ENCODE data around the gene EYS. TPM values are rescaled to one million over a fixed set of nuclear protein-coding genes. Genes with fewer than 3 reads are reported as not detected.

The EYS gene
- total and polyA plus RNA-seq, 9 of the 15 experiments (the other 6 are each of a cell fraction or from before 2014, with no cell fraction given): 0.03 to 0.36 (median 0.10) TPM; not detected in 2

GRCh38 chr6:63897952-63898351 is 1809.1 kb downstream of the EYS start:
- no peak overlapping the region for H2AFZ ChIP-seq (ENCODE audit: low read depth, low read length)
- no peak for TF ChIP-seq ZNF431 (CRISPR knock-in tag; IDR thresholded peaks at IDR 0.05)
- TF ChIP-seq U2AF2 (optimal IDR thresholded peaks at IDR 0.05; ENCODE audit: low read depth, low read length): no peak
- TF ChIP-seq POLR2H (tag; IDR thresholded peaks at IDR 0.05; ENCODE audit: low read depth): no peak
- TF ChIP-seq ZNF232 (CRISPR knock-in tag; IDR thresholded peaks at IDR 0.05): no peak
- no peak overlapping the region for H3K27ac ChIP-seq (ENCODE audit: extremely low read depth, low read depth, low read length)
- intact Hi-C loops (cut with micrococcal nuclease): no loop called here
- no peaks in the 10 kb centered on the region for H3K4me1 ChIP-seq (replicated peaks in 1 of 2; ENCODE audit: control insufficient read depth in 2 of 2, insufficient read depth in 2 of 2, low read length in 2 of 2)
- in situ Hi-C loops (cut with MboI): no loop called here
- no peak for ATAC-seq
- no TSS peak for BruUV-seq (replicated peaks)
- no peak overlapping the region for H3K4me3 ChIP-seq
- no peaks in the 10 kb centered on the region for H3K79me2 ChIP-seq (ENCODE audit: control insufficient read depth, insufficient read depth, low read length)
- H3K9me3 ChIP-seq (replicated peaks; ENCODE audit: control insufficient read depth, insufficient read depth, low read depth, low read length): no peaks in the 10 kb centered on the region
- FAIRE-seq: no peak
- no peaks in the 10 kb centered on the region for H4K20me1 ChIP-seq (replicated peaks; ENCODE audit: control insufficient read depth, insufficient read depth, low read length)
- H3K4me2 ChIP-seq (ENCODE audit: insufficient read depth, low read length): no peak overlapping the region
- H3K9ac ChIP-seq (ENCODE audit: insufficient read depth in 1 of 2, low read depth in 2 of 2, low read length in 2 of 2): no peak overlapping the region
- no peaks in the 10 kb centered on the region for H3K27me3 ChIP-seq (ENCODE audit: control insufficient read depth in 2 of 2, insufficient read depth in 2 of 2, low read length in 2 of 2)
- ChIA-PET POLR2A (no interaction called here), CTCF (ENCODE audit: low intra/inter-chr PET ratio) (no interaction called here)
- no peak for DNase-seq (ENCODE audit: extremely low read depth in 1 of 4, low spot score in 3 of 4)
- H3K9me1 ChIP-seq (ENCODE audit: control insufficient read depth, insufficient read depth, low read length): no peaks in the 10 kb centered on the region
- H3K36me3 ChIP-seq (ENCODE audit: control insufficient read depth, insufficient read depth, low read length): no peaks in the 10 kb centered on the region
- WGBS (ENCODE audit: insufficient coverage, low coverage, missing lambda C conversion rate): 0% methylated on average over 10 of the region's 10 CpGs

GRCh38 chr6:63897459-63897858 is 1809.6 kb downstream of the EYS start:
- H3K4me3 ChIP-seq: no peak overlapping the region
- ATAC-seq (no peak), DNase-seq (ENCODE audit: extremely low read depth in 1 of 4, low spot score in 3 of 4) (no peak), FAIRE-seq (no peak)
- no peak for TF ChIP-seq PHF20 (IDR thresholded peaks at IDR 0.05; ENCODE audit: partially characterized antibody)
- no peak for TF ChIP-seq NCOA6 (IDR thresholded peaks at IDR 0.05)
- TF ChIP-seq ZNF707 (CRISPR knock-in tag; conservative IDR thresholded peaks at IDR 0.05): no peak
- TF ChIP-seq ZNF41 (CRISPR knock-in tag; conservative IDR thresholded peaks at IDR 0.05): no peak
- TF ChIP-seq NFATC3 (IDR thresholded peaks at IDR 0.05): no peak
- TF ChIP-seq CREB5 (CRISPR knock-in tag; IDR thresholded peaks at IDR 0.05): no peak
- in situ Hi-C loops (cut with MboI): no loop called here
- no peak overlapping the region for H2AFZ ChIP-seq (ENCODE audit: low read depth, low read length)
- H3K9ac ChIP-seq (ENCODE audit: insufficient read depth in 1 of 2, low read depth in 2 of 2, low read length in 2 of 2): no peak overlapping the region
- H3K79me2 ChIP-seq (ENCODE audit: control insufficient read depth, insufficient read depth, low read length): no peaks in the 10 kb centered on the region
- ChIA-PET CTCF (ENCODE audit: low intra/inter-chr PET ratio) (no interaction called here), POLR2A (no interaction called here)
- H3K27ac ChIP-seq (ENCODE audit: extremely low read depth, low read depth, low read length): no peak overlapping the region
- no peaks in the 10 kb centered on the region for H3K36me3 ChIP-seq (ENCODE audit: control insufficient read depth, insufficient read depth, low read length)
- 0% methylated on average over 3 of the region's 3 CpGs for WGBS (ENCODE audit: insufficient coverage, low coverage, missing lambda C conversion rate)
- H4K20me1 ChIP-seq (replicated peaks; ENCODE audit: control insufficient read depth, insufficient read depth, low read length): no peaks in the 10 kb centered on the region
- BruUV-seq (replicated peaks): no TSS peak
- intact Hi-C loops (cut with micrococcal nuclease): no loop called here
- no peaks in the 10 kb centered on the region for H3K27me3 ChIP-seq (ENCODE audit: control insufficient read depth in 2 of 2, insufficient read depth in 2 of 2, low read length in 2 of 2)
- H3K4me1 ChIP-seq (replicated peaks in 1 of 2; ENCODE audit: control insufficient read depth in 2 of 2, insufficient read depth in 2 of 2, low read length in 2 of 2): no peaks in the 10 kb centered on the region
- no peaks in the 10 kb centered on the region for H3K9me3 ChIP-seq (replicated peaks; ENCODE audit: control insufficient read depth, insufficient read depth, low read depth, low read length)
- H3K4me2 ChIP-seq (ENCODE audit: insufficient read depth, low read length): no peak overlapping the region
- no peaks in the 10 kb centered on the region for H3K9me1 ChIP-seq (ENCODE audit: control insufficient read depth, insufficient read depth, low read length)
